WTC11 (cell line): Measurements from ENCODE around the gene TPM4. TPM values are rescaled to one million over a fixed set of nuclear protein-coding genes. Genes with fewer than 3 reads are reported as not detected.
A peak's percentile ranks its signal among the peaks of the same experiment; 100 is the strongest.

Source experiments
- ATAC-seq: fragments of 200-7000 bp; cut with Tn5 transposase; 2 replicates; pipeline ENCODE4 v1.10.0; 2021; ENCODE audit warnings: mild to moderate bottlenecking, moderate library complexity
- CTCF ChIA-PET: fragments of 300-600 bp; sonication (Branson Sonifier 250); formaldehyde crosslinking; loops from one replicate; lab custom pipeline; 2021; ENCODE audit warnings: antibody characterized with exemption; lab: Charles Lee
- POLR2A ChIA-PET: fragments of 350-600 bp; sonication (Branson Sonifier 250); formaldehyde crosslinking; loops from one replicate; lab custom pipeline; 2021; ENCODE audit warnings: antibody characterized with exemption; lab: Charles Lee
- DNase-seq: peaks from one replicate; pipeline ENCODE4 v3.0.0; 2021; ENCODE audit warnings: low spot score
- H3K27ac Mint-ChIP-seq: 2 replicates; pipeline ENCODE4 v1.8.0; 2021; ENCODE audit warnings: mixed read lengths
- H3K27me3 Mint-ChIP-seq: 2 replicates; pipeline ENCODE4 v1.8.0; 2021; ENCODE audit warnings: low read depth, mild to moderate bottlenecking, moderate library complexity, mixed read lengths
- H3K36me3 Mint-ChIP-seq: 2 replicates; pipeline ENCODE4 v1.8.0; 2021; ENCODE audit warnings: mixed read lengths
- H3K4me1 Mint-ChIP-seq: 2 replicates; pipeline ENCODE4 v1.8.0; 2022; ENCODE audit warnings: mixed read lengths
- H3K4me3 Mint-ChIP-seq: 2 replicates; pipeline ENCODE4 v1.8.0; 2021; ENCODE audit warnings: mild to moderate bottlenecking, moderate library complexity, mixed read lengths
- H3K9me3 Mint-ChIP-seq: 2 replicates; pipeline ENCODE4 v1.8.0; 2021; ENCODE audit warnings: mixed read lengths
- ATF1 ChIP-seq: sonication (generic); formaldehyde crosslinking; IDR thresholded peaks from 2 replicates; pipeline ENCODE4 v1.8.1; 2023; ENCODE audit warnings: mild to moderate bottlenecking, moderate library complexity, missing genetic modification reagents
- MXD4 ChIP-seq: fragments of 250-450 bp; sonication (Bioruptor Pico); IDR thresholded peaks from 2 replicates; pipeline ENCODE4 v1.8.0; 2021; ENCODE audit warnings: mild to moderate bottlenecking, moderate library complexity, borderline replicate concordance
- NR2C2 ChIP-seq: sonication (generic); formaldehyde crosslinking; IDR thresholded peaks from 2 replicates; pipeline ENCODE4 v1.8.0; 2022; ENCODE audit warnings: mild to moderate bottlenecking, missing genetic modification reagents
- RELA ChIP-seq: sonication (generic); formaldehyde crosslinking; IDR thresholded peaks from 2 replicates; pipeline ENCODE4 v1.8.1; 2022; ENCODE audit warnings: missing genetic modification reagents, mild to moderate bottlenecking, borderline replicate concordance
- ZBTB21 ChIP-seq: sonication (generic); formaldehyde crosslinking; IDR thresholded peaks from 2 replicates; pipeline ENCODE4 v1.8.1; 2023; ENCODE audit warnings: mild to moderate bottlenecking, missing genetic modification reagents, borderline replicate concordance
- ZNF219 ChIP-seq: sonication (generic); formaldehyde crosslinking; IDR thresholded peaks from 2 replicates; pipeline ENCODE4 v1.8.0; 2023; ENCODE audit warnings: missing genetic modification reagents, mild to moderate bottlenecking, borderline replicate concordance
- ZNF232 ChIP-seq: sonication (generic); formaldehyde crosslinking; IDR thresholded peaks from 2 replicates; pipeline ENCODE4 v1.8.0; 2022; ENCODE audit warnings: mild to moderate bottlenecking, missing genetic modification reagents
- ZNF396 ChIP-seq: fragments of 250-450 bp; sonication (Bioruptor Pico); IDR thresholded peaks from 2 replicates; pipeline ENCODE4 v1.8.0; 2021; ENCODE audit warnings: mild to moderate bottlenecking, moderate library complexity, borderline replicate concordance
- ZNF671 ChIP-seq: fragments of 250-450 bp; sonication (Bioruptor Pico); IDR thresholded peaks from 2 replicates; pipeline ENCODE4 v1.8.0; 2021; ENCODE audit warnings: mild to moderate bottlenecking
- total RNA-seq: library from RNA; stranded (reverse); gene quantifications from 3 replicates; pipeline ENCODE4 v1.2.3, GENCODE V29; 2021
- TF ChIP-seq, protein P1 (sequence below): sonication (generic); formaldehyde crosslinking; IDR thresholded peaks from 2 replicates; pipeline ENCODE4 v1.8.1; 2023; ENCODE audit warnings: mild to moderate bottlenecking, missing genetic modification reagents, moderate library complexity
- TF ChIP-seq, protein P2 (sequence below): fragments of 200-600 bp; IDR thresholded peaks from 2 replicates; pipeline ENCODE4 v1.8.0; 2022; ENCODE audit warnings: antibody characterized with exemption
- TF ChIP-seq, protein P3 (sequence below): sonication (generic); formaldehyde crosslinking; IDR thresholded peaks from 2 replicates; pipeline ENCODE4 v1.8.1; 2022; ENCODE audit warnings: mild to moderate bottlenecking, missing genetic modification reagents, moderate library complexity, borderline replicate concordance
- TF ChIP-seq, protein P4 (sequence below): sonication (generic); formaldehyde crosslinking; IDR thresholded peaks from 2 replicates; pipeline ENCODE4 v1.8.1; 2023; ENCODE audit warnings: mild to moderate bottlenecking, missing genetic modification reagents, moderate library complexity

The TPM4 gene
- total RNA-seq, 1 experiment from 2014 or later = 302 TPM

DNA sequence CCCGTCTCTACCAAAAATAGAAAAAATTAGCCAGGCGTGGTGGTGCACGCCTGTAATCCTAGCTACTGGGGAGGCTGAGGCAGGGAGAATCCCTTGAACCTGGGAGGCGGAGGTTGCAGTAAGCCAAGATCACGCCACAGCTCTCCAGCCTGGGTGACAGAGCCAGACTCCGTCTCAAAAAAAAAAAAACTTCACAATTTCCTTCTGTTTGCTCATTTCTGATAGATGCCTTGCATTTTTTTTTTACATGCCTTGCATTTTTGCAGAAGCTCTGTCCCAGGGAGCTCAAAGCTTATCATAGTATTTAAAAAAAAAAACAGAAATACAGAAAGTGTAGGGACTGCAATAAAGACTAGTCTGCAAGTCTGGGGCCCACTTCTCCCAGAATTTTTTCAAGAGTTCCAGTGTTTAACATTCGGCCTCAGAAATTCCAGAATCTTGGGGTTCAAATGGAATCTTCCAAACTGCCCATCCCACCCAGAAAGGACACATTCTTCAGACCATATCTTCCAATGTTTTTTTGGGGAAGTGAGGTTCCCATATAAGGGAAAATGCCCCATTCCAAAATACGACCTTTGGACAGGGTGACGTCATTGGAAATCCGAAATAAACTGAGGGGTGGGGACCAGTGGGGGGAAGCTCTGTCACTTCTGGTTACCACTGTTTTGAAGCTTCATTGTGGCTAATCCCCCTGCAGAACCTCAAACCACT, 18.2 kb downstream of the TPM4 start:
- no peak overlapping the region for H3K27ac Mint-ChIP-seq
- DNase-seq = no peak
- ChIA-PET CTCF (interaction anchor here (0.5 to 3.6 kb wide), 6 partner anchors 12 to 157 kb away, joined by 3 to 9 read pairs (median 4); partner anchors contain the start of gene FAM32A), POLR2A (interaction anchor here (0.7 to 1.6 kb wide), 2 partner anchors 18 to 25 kb away, joined by 3 to 8 read pairs; partner anchors contain the start of gene TPM4)
- H3K9me3 Mint-ChIP-seq = no peaks in the 10 kb centered on the region
- TF ChIP-seq NR2C2 (CRISPR knock-in tag) (no peak), ZNF219 (CRISPR knock-in tag) (no peak), ZNF671 (CRISPR knock-in tag) (no peak), MXD4 (CRISPR knock-in tag) (no peak), ATF1 (CRISPR knock-in tag) (no peak)
- TF ChIP-seq, protein P1, sequence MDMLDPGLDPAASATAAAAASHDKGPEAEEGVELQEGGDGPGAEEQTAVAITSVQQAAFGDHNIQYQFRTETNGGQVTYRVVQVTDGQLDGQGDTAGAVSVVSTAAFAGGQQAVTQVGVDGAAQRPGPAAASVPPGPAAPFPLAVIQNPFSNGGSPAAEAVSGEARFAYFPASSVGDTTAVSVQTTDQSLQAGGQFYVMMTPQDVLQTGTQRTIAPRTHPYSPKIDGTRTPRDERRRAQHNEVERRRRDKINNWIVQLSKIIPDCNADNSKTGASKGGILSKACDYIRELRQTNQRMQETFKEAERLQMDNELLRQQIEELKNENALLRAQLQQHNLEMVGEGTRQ (CRISPR knock-in tag) = no peak
- TF ChIP-seq, all 79 proteins: peak for 0
- peaks cover 88% of the 10 kb centered on the region for H3K36me3 Mint-ChIP-seq
- no peak overlapping the region for H3K4me3 Mint-ChIP-seq
- no peaks in the 10 kb centered on the region for H3K27me3 Mint-ChIP-seq
- no peaks in the 10 kb centered on the region for H3K4me1 Mint-ChIP-seq
- no peak for ATAC-seq

- no peak for DNase-seq
- H3K27me3 Mint-ChIP-seq = no peaks in the 10 kb centered on the region
- ATAC-seq = no peak
- TF ChIP-seq, protein P2, sequence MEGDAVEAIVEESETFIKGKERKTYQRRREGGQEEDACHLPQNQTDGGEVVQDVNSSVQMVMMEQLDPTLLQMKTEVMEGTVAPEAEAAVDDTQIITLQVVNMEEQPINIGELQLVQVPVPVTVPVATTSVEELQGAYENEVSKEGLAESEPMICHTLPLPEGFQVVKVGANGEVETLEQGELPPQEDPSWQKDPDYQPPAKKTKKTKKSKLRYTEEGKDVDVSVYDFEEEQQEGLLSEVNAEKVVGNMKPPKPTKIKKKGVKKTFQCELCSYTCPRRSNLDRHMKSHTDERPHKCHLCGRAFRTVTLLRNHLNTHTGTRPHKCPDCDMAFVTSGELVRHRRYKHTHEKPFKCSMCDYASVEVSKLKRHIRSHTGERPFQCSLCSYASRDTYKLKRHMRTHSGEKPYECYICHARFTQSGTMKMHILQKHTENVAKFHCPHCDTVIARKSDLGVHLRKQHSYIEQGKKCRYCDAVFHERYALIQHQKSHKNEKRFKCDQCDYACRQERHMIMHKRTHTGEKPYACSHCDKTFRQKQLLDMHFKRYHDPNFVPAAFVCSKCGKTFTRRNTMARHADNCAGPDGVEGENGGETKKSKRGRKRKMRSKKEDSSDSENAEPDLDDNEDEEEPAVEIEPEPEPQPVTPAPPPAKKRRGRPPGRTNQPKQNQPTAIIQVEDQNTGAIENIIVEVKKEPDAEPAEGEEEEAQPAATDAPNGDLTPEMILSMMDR = no peak
- TF ChIP-seq ZBTB21 (CRISPR knock-in tag) = no peak
- TF ChIP-seq, protein P3, sequence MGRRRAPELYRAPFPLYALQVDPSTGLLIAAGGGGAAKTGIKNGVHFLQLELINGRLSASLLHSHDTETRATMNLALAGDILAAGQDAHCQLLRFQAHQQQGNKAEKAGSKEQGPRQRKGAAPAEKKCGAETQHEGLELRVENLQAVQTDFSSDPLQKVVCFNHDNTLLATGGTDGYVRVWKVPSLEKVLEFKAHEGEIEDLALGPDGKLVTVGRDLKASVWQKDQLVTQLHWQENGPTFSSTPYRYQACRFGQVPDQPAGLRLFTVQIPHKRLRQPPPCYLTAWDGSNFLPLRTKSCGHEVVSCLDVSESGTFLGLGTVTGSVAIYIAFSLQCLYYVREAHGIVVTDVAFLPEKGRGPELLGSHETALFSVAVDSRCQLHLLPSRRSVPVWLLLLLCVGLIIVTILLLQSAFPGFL (CRISPR knock-in tag) = no peak
- TF ChIP-seq, all 79 proteins: peak for 0
- no peak overlapping the region for H3K27ac Mint-ChIP-seq
- peaks cover 88% of the 10 kb centered on the region for H3K36me3 Mint-ChIP-seq
- ChIA-PET POLR2A (interaction anchor here (0.7 to 1.6 kb wide), 2 partner anchors 19 to 1731 kb away, joined by 3 to 4 read pairs; partner anchors contain the start of gene TPM4), CTCF (interaction anchor here (0.5 to 3.6 kb wide), 6 partner anchors 12 to 157 kb away, joined by 3 to 9 read pairs (median 4); partner anchors contain the start of gene FAM32A)
- no peak overlapping the region for H3K4me3 Mint-ChIP-seq
- no peaks in the 10 kb centered on the region for H3K4me1 Mint-ChIP-seq
- H3K9me3 Mint-ChIP-seq = no peaks in the 10 kb centered on the region
These were observed 18.8 kb downstream of the TPM4 start for GRCh38 chr19:16095071-16095571.

- no peaks in the 10 kb centered on the region for H3K27me3 Mint-ChIP-seq
- peaks cover 84% of the 10 kb centered on the region for H3K36me3 Mint-ChIP-seq
- no peak for ATAC-seq
- no peaks in the 10 kb centered on the region for H3K4me1 Mint-ChIP-seq
- peak overlapping the region; percentile 60; the same call in 1 of the 2 replicates for H3K27ac Mint-ChIP-seq
- no peaks in the 10 kb centered on the region for H3K9me3 Mint-ChIP-seq
- TF ChIP-seq ZNF396 (CRISPR knock-in tag) = no peak
- no peak for TF ChIP-seq RELA (CRISPR knock-in tag)
- TF ChIP-seq ZNF232 (CRISPR knock-in tag) = no peak
- TF ChIP-seq MXD4 (CRISPR knock-in tag) = no peak
- TF ChIP-seq, protein P4, sequence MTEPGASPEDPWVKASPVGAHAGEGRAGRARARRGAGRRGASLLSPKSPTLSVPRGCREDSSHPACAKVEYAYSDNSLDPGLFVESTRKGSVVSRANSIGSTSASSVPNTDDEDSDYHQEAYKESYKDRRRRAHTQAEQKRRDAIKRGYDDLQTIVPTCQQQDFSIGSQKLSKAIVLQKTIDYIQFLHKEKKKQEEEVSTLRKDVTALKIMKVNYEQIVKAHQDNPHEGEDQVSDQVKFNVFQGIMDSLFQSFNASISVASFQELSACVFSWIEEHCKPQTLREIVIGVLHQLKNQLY (CRISPR knock-in tag) = no peak
- TF ChIP-seq, all 79 proteins: peak for 0
- no peak for DNase-seq
- POLR2A ChIA-PET = interaction anchor here (0.5 to 1.0 kb wide), 3 partner anchors 15 to 20 kb away, joined by 3 read pairs; partner anchors contain the start of gene TPM4
- CTCF ChIA-PET = interaction anchor here (1.1 to 3.6 kb wide), 4 partner anchors 14 to 89 kb away, joined by 3 to 9 read pairs (median 6); partner anchors contain the start of gene FAM32A
- H3K4me3 Mint-ChIP-seq = no peak overlapping the region
These were observed 20.1 kb downstream of the TPM4 start for GRCh38 chr19:16096280-16096855.
